Stimulated activated CD4-positive, alpha-beta T cell treated with anti-CD3 and anti-CD28 coated beads, Interleukin-4, amount 100 ng/mL, for 1 hour (primary cell): ENCODE data around the gene ZNF331.

Experiments
- DNase-seq: peaks from one replicate; pipeline ENCODE4 v3.0.0-alpha.2; 2020

ZNF331 gene

DNA sequence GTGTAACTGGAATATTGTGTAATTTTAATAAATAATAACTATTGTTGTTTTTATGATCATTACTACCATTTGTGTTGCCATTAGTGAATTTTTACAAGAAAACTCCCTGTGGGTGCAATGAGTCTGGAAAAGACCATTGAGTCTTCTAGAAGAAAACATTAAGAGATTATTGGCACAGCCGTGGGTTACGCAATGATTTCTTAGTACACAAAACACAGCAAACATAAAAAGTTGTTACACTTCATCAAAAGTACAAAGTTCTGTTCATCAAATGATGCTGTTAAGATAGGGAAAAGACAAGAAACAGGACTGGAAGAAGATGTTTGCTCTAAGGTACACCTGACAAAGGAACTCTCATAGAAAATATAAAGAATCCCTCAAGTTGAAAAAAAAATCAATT lies 41.6 kb downstream of the ZNF331 start:
- no peak for DNase-seq

DNA sequence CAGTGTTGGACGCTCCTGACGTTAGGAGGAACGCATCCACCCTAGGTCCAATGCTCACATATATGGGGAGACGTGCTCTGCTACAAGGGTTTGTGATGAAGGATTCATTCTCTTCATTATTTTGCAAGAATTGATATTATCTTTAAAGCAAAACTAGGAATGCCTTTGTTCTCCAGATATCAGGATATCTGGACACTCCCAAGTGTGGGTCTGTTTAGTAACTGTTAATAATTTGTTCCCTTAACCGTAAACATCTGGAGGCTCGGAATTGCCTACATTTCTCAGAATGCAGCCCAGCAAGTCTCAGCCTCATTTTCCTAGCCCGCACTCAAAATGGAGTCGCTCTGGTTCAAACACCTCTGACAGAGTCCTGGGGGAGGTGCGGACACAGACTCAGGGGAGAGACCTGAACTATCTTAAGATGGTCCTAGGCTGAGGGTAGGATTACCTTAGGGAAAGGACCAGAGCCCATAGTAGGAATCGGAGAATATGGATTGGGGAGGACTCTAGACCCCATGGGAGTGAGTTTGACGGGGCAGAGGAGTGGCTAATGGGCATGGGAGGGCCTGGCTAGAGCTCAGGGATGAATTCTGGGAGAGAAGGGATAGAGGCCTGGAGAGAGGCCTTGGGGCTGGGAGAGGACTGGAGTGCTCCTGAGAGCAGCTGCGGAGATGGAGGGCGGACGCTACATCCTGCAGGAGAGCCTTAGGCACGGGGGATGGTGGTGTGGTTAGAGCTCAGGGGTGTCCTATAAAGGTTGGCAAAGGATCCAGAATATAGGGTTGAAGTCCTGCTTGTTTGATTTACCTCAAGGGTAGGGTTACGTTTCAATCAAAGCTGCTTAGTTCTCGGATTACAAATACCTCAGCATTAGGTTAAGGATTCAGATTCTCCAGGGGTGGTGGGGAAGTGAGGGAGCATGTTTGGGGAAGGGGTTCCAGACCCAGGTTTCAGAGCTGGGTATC lies 43.2 kb downstream of the ZNF331 start:
- DNase-seq, result no peak

DNA sequence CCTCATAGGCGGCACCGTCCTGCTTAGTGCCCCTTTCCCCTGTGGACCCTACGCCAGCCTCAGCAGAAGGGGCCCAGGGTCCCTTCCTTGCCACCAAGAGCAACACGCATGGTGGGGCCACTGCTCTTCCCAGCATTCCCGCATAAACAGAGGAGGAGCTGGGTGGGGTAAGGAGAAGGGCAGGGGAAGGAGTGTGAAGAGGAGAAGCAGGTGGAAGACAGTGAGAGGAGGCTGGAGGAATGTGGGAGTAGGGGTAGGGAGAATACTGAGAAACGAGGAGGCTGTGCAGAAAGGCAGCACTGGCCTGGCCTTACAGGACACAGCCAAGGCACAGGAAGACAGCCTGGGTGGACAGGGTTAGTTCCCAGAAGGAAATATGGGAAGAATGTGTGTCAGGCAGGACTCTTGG lies 43.9 kb downstream of the ZNF331 start:
- DNase-seq, result no peak

DNA sequence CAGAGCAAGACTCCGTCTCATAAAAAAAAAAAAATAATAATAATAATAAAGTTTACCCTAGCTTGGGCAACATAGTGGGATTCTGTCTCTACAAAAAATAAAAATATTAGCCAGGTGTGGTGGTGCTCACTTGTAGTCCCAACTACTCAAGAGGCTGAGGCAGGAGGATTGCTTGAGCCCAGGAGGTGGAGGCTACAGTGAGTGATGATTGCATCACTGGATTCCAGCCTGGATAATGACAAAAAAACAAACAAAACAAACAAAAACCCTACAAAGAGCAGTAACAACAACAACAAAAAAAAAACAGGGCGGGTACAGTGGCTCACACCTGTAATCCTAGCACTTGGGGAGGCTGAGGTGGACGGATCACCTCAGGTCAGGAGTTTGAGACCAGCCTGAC lies 45.2 kb downstream of the ZNF331 start:
- DNase-seq, result no peak

DNA sequence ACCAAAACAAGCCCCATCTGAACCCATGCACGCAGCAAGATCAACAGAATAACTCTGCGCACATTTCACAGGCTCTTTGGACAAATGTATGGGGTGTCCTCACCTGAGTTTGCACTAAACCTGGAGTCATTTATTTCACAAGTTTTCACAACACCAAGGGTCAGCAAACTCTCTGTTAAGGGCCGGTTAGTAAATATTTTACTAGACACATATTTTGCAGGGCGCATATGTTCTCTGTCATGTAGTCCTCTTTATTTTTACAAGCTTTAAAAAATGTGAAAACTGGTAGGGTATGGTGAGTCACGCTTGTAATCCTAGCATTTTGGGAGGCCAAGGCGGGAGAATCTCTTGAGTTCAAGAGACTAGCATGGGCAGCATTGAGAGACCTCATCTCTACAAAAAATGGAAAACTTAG lies 48.3 kb downstream of the ZNF331 start:
- DNase-seq, result no peak

DNA sequence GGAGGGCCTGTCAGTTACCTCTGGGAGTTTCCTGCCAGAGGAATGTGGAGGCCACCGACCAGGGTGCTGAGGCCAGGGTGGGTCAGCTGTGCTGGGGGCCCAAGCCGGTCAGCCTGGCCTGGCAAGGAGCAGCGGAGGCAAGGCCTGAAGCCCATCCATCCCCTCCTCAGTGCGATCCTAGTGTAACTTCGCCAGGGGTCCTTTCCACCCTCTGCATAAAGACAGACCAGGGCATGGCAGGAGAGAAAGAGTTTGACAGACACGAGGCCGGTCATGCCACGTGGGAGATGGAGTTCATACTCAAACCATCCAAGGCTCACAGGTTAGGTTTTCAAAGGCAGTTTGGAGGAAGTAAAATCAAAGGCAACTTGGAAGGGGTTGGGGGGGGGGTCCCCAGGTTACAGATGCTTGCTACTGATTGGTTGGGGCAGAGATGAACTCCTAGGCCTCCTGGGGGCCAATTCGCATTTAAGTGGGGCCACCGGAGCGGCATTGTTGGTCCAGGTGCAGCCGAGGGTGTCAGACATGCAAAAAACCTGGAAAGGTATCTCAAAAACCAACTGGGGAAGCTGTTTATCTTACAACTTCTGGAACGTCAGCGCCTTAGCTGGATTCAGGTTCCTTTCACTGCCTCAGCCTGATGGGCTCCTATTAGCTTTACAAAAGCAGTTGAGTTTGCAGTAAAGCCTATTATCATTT lies 57.0 kb downstream of the ZNF331 start:
- no peak for DNase-seq

DNA sequence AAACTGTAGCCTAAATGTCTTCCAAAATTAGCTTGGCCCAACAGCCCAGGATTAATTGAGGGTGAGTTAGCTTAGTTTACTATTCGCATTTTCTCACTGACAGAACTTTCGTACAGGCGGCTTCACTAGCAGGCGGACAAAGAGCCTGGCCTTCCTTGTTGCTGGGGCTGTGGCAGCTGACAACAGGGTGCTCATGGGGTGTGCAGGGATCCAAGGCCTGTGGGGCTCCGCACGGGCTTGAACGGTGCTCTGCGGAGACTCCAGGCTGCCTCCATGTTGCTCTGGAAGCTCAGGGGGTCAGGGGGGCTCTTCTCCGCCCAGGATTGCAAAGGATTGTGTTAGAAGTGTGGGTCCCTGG lies 57.5 kb downstream of the ZNF331 start:
- no peak for DNase-seq

DNA sequence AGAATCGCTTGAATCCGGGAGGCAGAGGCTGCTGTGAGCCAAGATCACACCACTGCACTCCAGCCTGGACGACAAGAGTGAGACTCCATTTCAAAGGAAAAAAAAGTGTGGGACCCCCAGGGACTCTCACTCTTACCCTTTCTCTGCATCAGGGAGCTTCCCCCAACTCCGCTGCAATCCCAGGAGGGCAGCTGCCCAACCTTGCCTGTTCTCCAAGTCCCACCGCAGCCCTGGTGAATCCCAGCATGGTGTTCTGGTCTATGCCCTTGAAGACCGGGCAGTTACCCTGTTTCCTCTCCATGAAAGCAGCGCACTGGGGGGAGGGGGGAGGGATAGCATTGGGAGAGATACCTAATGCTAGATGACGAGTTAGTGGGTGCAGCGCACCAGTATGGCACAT lies 58.1 kb downstream of the ZNF331 start:
- no peak for DNase-seq

DNA sequence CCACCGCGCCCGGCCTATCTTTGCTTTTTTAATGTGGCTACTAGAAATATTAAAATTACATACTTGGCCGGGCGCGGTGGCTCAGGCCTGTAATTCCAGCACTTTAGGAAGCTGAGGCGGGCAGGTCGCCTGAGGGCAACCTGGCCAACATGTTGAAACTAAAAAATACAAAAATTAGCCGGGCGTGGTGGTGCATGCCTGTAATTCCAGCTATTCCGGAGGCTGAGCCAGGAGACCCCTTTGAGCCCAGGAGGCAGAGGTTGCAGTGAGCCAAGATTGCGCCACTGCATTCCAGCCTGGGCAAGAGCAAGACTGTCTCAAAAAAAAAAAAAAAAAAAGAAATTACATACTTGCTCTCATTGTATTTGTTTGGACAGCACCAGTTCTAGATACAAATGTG lies 59.1 kb downstream of the ZNF331 start:
- DNase-seq, result no peak

DNA sequence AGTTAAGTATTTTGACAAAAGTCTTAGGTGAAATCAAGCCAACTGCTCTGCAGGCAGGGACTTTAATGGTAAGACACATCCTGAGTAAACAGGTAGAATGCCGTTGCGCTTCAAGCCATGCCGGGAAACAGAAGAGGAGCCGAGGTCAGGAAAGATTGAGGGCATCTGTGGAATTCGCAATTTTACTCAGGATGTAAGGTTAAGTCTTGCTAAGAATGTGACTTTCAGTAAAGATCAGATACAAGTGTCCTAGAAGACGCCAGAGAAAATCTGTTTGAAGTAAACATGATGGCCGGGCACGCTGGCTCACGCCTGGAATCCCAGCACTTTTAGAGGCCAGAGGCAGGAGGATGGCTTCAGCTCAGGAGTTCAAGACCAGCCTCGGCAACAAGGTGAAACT lies 60.4 kb downstream of the ZNF331 start:
- no peak for DNase-seq

DNA sequence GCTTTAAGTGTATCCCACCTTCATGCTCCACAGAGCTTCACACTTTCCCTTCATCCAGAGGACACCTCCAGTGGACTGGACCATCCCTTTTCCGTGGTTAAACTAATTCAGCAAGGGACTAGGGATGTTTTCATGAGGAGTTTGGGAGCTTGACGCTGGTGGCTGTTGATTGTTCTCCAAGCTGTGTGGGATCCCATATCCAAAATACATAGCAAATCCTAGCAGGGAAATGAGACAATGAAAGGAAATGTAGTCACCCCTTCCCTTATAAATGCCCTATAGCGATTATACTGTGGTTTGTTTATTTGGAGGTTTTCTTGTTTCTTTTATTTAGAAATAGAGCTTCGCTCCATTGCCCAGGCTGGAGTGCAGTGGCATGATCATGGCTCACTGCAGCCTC lies 62.3 kb downstream of the ZNF331 start:
- no peak for DNase-seq

DNA sequence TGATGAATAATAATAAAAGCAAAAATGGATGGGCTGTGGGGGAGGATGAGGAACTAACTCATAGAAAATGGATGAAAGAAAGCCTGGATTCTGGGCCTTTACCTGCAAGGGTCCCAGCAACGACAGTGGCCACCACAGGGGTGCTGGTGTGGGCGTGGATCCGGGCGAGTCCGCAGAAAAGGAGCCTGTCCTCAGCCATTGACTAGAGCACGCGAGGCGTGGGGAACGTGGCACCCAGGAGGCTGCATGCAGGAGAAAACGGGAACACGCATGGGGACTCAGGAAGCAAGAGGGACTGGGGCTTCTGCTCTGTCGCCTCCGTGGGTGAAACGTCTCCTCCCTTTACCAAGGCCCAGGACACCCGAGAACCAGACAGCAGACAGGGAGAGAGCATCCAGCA lies 68.1 kb downstream of the ZNF331 start:
- DNase-seq, result no peak

DNA sequence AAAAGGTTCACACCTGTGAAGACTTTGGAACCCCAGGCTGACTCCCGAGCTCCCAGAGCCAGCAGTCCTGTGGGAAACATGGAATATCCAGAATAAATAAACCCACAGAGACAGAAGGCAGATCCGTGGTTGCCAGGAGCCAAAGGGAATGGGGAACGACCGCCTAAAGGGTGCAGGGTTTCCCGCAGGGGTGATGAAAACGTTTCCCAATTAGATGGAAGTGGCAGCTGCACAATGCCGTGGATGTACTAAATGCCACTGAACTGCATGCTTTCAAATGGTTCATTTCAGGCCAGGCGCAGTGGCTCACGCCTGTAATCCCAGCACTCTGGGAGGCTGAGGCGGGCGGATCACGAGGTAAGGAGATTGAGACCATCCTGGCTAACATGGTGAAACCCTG lies 70.4 kb downstream of the ZNF331 start:
- no peak for DNase-seq

DNA sequence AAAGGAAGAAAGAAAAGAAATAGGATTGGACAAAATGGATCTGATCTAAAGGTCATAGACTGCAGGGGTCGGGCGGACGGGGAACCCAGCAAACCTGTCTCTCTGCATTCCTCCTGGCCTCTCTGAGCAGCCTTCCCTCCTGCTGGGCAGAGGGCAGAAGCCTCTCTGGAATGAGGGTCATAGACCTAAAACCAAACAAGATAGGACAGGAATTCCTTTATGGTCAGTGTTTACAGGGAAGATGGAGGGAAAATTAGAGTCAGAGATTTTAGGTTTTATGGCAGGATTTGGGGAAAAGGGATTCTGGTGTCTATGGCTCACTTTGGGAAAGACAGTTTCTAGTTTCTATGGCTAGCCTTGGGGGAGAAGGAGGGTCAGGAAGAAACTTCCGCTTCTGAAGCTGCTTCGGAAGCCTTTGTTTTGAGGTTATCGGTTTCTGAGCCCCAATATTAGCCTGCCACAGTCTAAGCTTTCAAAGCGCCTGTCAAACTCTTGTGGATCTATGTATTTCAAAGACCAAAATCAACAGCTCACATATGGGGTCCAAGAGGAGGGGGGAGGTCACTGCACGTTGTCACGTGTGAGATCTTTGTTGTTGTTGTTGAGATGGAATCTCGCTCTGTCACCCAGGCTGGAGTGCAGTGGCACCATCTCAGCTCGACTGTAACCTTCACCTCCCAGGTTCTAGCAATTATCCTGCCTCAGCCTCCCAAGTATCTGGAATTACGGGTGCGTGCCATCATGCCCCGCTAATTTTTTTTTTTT lies 75.0 kb downstream of the ZNF331 start:
- no peak for DNase-seq

DNA sequence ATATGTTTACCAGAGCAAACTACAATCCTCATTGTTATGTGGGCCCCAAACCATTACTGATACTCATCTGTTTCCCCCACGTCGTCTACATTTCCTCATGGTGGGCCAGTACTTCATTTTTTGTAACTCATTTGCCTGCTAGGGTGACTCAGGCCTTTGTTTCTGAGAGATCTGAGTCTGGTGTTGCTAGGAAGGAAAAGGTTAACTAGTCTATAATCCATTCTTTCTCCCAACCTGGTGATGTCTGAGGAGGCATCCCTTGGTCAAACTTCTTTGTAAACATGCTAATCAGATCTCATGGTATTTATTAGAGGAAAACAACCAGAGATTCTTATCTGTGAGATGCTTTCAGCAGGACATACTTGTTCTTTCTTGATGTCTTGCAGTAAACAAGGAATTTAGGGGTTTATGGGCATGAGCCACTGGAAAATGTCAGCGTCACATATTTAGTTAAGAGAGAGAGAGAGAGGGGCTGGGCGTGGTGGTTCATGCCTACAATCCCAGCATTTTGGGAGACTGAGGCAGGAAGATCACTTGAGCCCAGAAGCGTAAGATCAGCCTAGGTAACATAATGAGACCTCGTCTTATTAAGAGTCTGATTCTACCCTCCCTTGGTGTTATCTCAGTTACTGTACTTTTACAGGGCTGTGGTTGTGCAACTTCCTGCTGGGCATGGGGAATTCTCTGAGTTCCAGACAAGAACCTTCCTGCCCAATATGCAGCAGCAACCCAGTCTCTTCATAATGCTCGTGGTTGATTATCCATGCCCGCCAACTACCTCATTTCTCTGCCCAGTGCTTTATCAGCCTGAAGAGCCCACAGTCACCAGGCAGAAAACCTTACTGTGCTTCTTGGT lies 84.2 kb downstream of the ZNF331 start:
- DNase-seq, result no peak

DNA sequence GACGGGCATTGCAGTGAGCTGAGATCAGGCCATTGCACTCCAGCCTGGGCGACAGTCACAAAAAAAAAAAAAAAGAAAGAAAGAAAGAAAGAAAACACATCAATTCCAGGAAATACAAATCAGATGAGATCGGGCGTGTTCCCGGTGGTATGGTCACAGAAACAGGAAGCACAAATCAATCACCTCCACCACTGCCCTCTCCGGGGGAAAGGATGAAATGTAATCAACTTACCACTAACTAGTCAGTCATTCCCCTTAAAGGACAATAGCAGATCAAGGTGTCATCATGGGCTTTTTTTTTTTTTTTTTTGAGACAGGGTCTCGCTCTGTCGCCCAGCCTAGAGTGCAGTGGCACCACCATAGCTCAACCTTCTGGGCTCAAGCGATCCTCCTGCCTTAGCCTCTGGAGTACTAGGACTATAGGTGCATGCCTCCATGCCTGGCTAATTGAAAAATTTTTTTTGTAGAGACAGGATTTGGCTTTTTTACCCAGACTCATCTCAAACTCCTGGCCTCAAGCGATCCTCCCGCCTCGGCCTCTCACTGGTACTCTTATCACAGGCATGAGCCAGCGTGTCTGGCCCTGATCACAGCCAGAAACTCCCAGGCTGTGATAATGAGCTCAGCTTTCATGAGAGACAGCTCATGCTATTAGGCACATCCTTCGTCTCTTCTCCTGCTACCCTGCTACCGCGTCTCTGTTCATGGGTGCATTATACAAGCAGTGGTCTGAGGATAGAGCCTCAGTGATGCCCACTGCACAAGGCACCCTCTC lies 87.0 kb downstream of the ZNF331 start:
- no peak for DNase-seq

DNA sequence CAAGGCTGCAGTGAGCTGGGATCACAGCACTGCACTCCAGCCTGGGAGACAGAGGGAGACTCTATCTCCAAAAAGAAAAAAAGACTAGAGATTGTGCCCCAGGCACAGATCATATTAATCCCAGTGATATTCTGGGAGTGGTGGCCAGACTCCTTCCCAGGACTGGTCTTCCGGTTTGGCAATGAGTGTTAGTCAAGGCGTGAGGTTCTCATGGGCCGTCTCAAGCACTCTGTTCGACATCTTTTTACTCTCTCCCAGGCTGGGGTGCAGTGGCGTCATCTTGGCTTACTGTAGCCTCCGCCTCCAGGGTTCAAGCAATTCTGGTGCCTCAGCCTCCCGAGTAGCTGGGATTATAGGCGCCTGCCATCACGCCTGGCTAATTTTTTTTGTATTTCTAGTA lies 88.5 kb downstream of the ZNF331 start:
- no peak for DNase-seq

DNA sequence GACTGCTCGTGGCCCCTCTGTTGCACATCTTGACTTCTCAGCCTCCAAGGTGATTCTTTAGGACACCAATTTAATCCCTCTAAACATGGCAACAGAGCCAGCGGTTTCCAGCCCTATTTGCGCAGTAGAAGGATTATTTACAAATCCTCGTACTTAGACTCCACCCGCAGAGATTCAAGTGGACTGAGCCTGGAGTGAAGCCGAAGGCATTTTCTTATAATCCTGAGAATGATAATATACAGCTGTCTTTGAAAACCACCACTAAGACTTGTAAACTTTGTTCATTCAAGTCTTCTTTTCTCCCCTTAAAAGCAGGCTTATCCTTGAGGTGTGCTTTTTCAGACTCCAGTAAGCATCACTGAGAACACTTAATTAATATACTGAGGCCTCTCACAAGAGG lies 89.0 kb downstream of the ZNF331 start:
- no peak for DNase-seq
